IMR-90 (cell line): ENCODE measurements around the gene SRGAP3. TPM values are rescaled to one million over a fixed set of nuclear protein-coding genes. Genes with fewer than 3 reads are reported as not detected.

Experiments
- ATAC-seq: fragments of 200-7000 bp; cut with Tn5 transposase; 2 replicates; pipeline ENCODE4 v1.9.1; 2020; ENCODE audit warnings: low read depth, mild to moderate bottlenecking, moderate library complexity
- BruUV-seq: library from RNA; stranded (reverse); fragments of 400-500 nt; replicated peaks from 2 replicates; lab custom pipeline; 2021; lab: Mats Ljungman, UMichigan
- CTCF ChIA-PET: fragments of 300-600 bp; formaldehyde crosslinking; extraction: SDS; loops from one replicate; lab custom pipeline; 2021; ENCODE audit warnings: antibody characterized with exemption; lab: Yijun Ruan, JAX
- POLR2A ChIA-PET: fragments of 300-600 bp; sonication (Branson Sonifier 250); formaldehyde crosslinking; loops from one replicate; lab custom pipeline; 2022; ENCODE audit warnings: antibody characterized with exemption; ENCODE audit not compliant: unreplicated experiment; lab: Charles Lee
- DNase-seq: peaks from one replicate; pipeline ENCODE4 v3.0.0; 2013
- H2AFZ ChIP-seq: replicated peaks from 2 replicates; pipeline ENCODE3; 2013; ENCODE audit warnings: low read length, mild to moderate bottlenecking; ENCODE audit not compliant: poor library complexity
- H2AK5ac ChIP-seq: 2 replicates; pipeline ENCODE4 v1.6.1; 2013; ENCODE audit warnings: low read depth, low read length, inconsistent platforms
- H2AK9ac ChIP-seq: replicated peaks from 2 replicates; pipeline ENCODE3; 2013; ENCODE audit warnings: mild to moderate bottlenecking, low read depth, low read length, moderate library complexity; ENCODE audit not compliant: poor library complexity
- H2BK120ac ChIP-seq: 2 replicates; pipeline ENCODE4 v1.6.1; 2013; ENCODE audit warnings: low read depth, low read length, inconsistent platforms
- H2BK15ac ChIP-seq: 3 replicates; pipeline ENCODE4 v1.6.1; 2013; ENCODE audit warnings: low read depth, low read length, inconsistent platforms
- H2BK20ac ChIP-seq: 2 replicates; pipeline ENCODE4 v1.6.1; 2013; ENCODE audit warnings: low read depth, mild to moderate bottlenecking, inconsistent platforms, low read length, moderate library complexity
- H2BK5ac ChIP-seq: 2 replicates; pipeline ENCODE4 v1.6.1; 2013; ENCODE audit warnings: mild to moderate bottlenecking, low read depth, low read length, inconsistent platforms; ENCODE audit not compliant: poor library complexity, severe bottlenecking
- H3K14ac ChIP-seq: replicated peaks from 2 replicates; pipeline ENCODE4 v1.6.1; 2013; ENCODE audit warnings: low read depth, low read length, inconsistent platforms
- H3K18ac ChIP-seq: 2 replicates; pipeline ENCODE4 v1.6.1; 2013; ENCODE audit warnings: low read depth, low read length, control low read depth
- H3K23ac ChIP-seq: 2 replicates; pipeline ENCODE4 v1.6.1; 2013; ENCODE audit warnings: low read depth, low read length, inconsistent platforms
- H3K27ac ChIP-seq: 2 replicates; pipeline ENCODE4 v1.5.1; 2013; ENCODE audit warnings: mild to moderate bottlenecking, control low read depth, low read length; ENCODE audit not compliant: insufficient read depth
- H3K27me3 ChIP-seq: 2 replicates; pipeline ENCODE4 v1.6.1; 2013; ENCODE audit warnings: low read length; ENCODE audit not compliant: control insufficient read depth, insufficient read depth
- H3K36me3 ChIP-seq: 2 replicates; pipeline ENCODE4 v1.6.1; 2013; ENCODE audit warnings: low read length, mixed read lengths; ENCODE audit not compliant: control insufficient read depth, insufficient read depth
- H3K4ac ChIP-seq: 2 replicates; pipeline ENCODE4 v1.6.1; 2013; ENCODE audit warnings: low read depth, low read length, inconsistent platforms
- H3K4me1 ChIP-seq: 2 replicates; pipeline ENCODE4 v1.6.1; 2013; ENCODE audit warnings: low read length, mixed read lengths; ENCODE audit not compliant: control insufficient read depth, insufficient read depth
- H3K4me2 ChIP-seq: 2 replicates; pipeline ENCODE4 v1.6.1; 2013; ENCODE audit warnings: low read depth, mild to moderate bottlenecking, control low read depth, low read length, moderate library complexity
- H3K4me3 ChIP-seq: 2 replicates; pipeline ENCODE4 v1.5.1; 2013; ENCODE audit warnings: low read depth, mild to moderate bottlenecking, control low read depth, low read length, moderate library complexity; ENCODE audit not compliant: insufficient read depth
- H3K56ac ChIP-seq: 2 replicates; pipeline ENCODE4 v1.6.1; 2013; ENCODE audit warnings: low read length, inconsistent platforms; ENCODE audit not compliant: insufficient read depth; ENCODE audit errors: extremely low read depth
- H3K79me1 ChIP-seq, 2 experiments: 2 replicates each; pipeline ENCODE4 v1.6.1; 2013; ENCODE audit warnings: low read length in 2 of 2, inconsistent platforms in 1 of 2, low read depth in 1 of 2
- H3K9ac ChIP-seq: 2 replicates; pipeline ENCODE4 v1.6.1; 2013; ENCODE audit warnings: low read depth, low read length, control low read depth
- H3K9me1 ChIP-seq: 2 replicates; pipeline ENCODE4 v1.6.1; 2013; ENCODE audit warnings: low read length, inconsistent platforms; ENCODE audit not compliant: insufficient read depth
- H3K9me3 ChIP-seq: 2 replicates; pipeline ENCODE4 v1.6.1; 2013; ENCODE audit warnings: low read length; ENCODE audit not compliant: control insufficient read depth, insufficient read depth
- H4K20me1 ChIP-seq: 2 replicates; pipeline ENCODE4 v1.6.1; 2013; ENCODE audit warnings: low read length, inconsistent platforms; ENCODE audit not compliant: insufficient read depth
- H4K5ac ChIP-seq: 2 replicates; pipeline ENCODE4 v1.6.1; 2013; ENCODE audit warnings: mild to moderate bottlenecking, low read depth, low read length, control low read depth
- H4K8ac ChIP-seq, 2 experiments: 2 replicates each; pipeline ENCODE4 v1.6.1; 2013; ENCODE audit warnings: low read depth in 2 of 2, low read length in 2 of 2, control low read depth in 1 of 2, inconsistent platforms in 1 of 2
- H4K91ac ChIP-seq: 2 replicates; pipeline ENCODE4 v1.6.1; 2013; ENCODE audit warnings: low read depth, low read length, inconsistent platforms; ENCODE audit not compliant: insufficient read depth
- CHD1 ChIP-seq: IDR thresholded peaks from 2 replicates; pipeline ENCODE4 v1.6.1; 2012; ENCODE audit warnings: low read depth, low read length, improper control_type of control experiment
- RFX5 ChIP-seq: IDR thresholded peaks from 2 replicates; pipeline ENCODE4 v1.8.0; 2012; ENCODE audit warnings: low read depth, mild to moderate bottlenecking, low read length, moderate library complexity
- WGBS, 2 experiments: methylation state at CpG; one replicate each; pipeline versions ENCODE4 v1.1.5 to v1.1.7; 2013; ENCODE audit warnings: missing lambda C conversion rate in 2 of 2; ENCODE audit not compliant: insufficient read length in 1 of 2; ENCODE audit errors: extremely low coverage in 2 of 2; 5-methylcytosine and 5-hydroxymethylcytosine counted together
- dilution Hi-C: fragments of 300-500 bp; cut with HindIII; formaldehyde crosslinking; loops from one replicate; pipeline ENCODE4 v1.14.3; 2018; ENCODE audit warnings: low sequenced_read_pairs; ENCODE audit not compliant: unreplicated experiment
- in situ Hi-C: fragments of 300-500 bp; cut with MboI; formaldehyde crosslinking; loops from 3 replicates; pipeline ENCODE4 v1.14.3; 2019; ENCODE audit warnings: low sequenced_read_pairs, inconsistent platforms, mixed read lengths
- intact Hi-C: fragments of 100-400 bp; cut with micrococcal nuclease; formaldehyde crosslinking; loops from 2 replicates; pipeline ENCODE4 v1.10.0; 2022
- polyA plus RNA-seq, 3 experiments: library from polyadenylated mRNA; depleted of rRNA; stranded (reverse); fragments of >200 nt; gene quantifications; 2 replicates each; pipeline ENCODE4 v1.2.3, GENCODE V29; 2012; ENCODE audit warnings: low replicate concordance in 1 of 3
- total RNA-seq: library from RNA; depleted of rRNA; stranded (reverse); fragments of >200 nt; gene quantifications from 2 replicates; pipeline ENCODE4 v1.2.3, GENCODE V29; 2012
- TF ChIP-seq, protein P1 (sequence below): fragments of 150-350 bp; IDR thresholded peaks from 2 replicates; pipeline ENCODE4 v1.6.1; 2016; ENCODE audit warnings: low read depth, mild to moderate bottlenecking, low read length, moderate library complexity, borderline replicate concordance

Gene SRGAP3
- total and polyA plus RNA-seq, 2 of the 4 experiments (the other 2 are of a cell fraction): 0.68 to 1.4 TPM

DNA sequence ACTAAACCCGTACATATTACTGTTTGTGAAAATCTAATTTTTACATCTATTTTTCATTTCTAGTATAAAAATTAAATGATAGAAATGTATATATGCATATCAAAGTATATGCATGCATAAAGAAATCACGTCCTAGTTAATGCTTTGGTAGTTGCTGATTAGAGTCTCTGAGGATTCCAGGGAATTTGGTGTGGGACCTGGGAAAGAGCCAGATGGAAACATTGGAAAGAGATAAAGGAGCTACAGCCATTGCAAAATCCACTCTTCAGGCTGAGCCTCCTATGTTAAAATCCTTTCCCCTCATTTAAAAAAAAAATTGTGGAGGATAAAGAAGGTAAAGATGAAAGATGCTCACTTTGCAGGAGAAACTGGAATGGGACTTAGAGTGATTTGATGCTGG is 134.1 kb downstream of the SRGAP3 start:
- Histone ChIP-seq H2BK20ac (no peak overlapping the region), H4K20me1 (no peaks in the 10 kb centered on the region), H3K56ac (no peak overlapping the region), H3K79me1 (no peaks in the 10 kb centered on the region), H2BK5ac (no peak overlapping the region), H2AK9ac (no peak overlapping the region), H3K18ac (no peak overlapping the region), H4K8ac (no peak overlapping the region), H3K4me1 (no peaks in the 10 kb centered on the region), H3K23ac (no peak overlapping the region), H2AK5ac (no peak overlapping the region), H3K14ac (no peak overlapping the region), H3K9me1 (no peaks in the 10 kb centered on the region), H4K5ac (no peak overlapping the region), H3K4me2 (no peak overlapping the region), H3K4ac (no peak overlapping the region), H3K9me3 (no peaks in the 10 kb centered on the region), H2BK120ac (no peak overlapping the region), H4K91ac (no peak overlapping the region), H3K27ac (no peak overlapping the region), H2BK15ac (no peak overlapping the region), H3K4me3 (no peak overlapping the region), H2AFZ (no peak overlapping the region), H3K9ac (no peak overlapping the region), H3K27me3 (peaks cover 2% of the 10 kb centered on the region), H3K36me3 (no peaks in the 10 kb centered on the region)
- dilution Hi-C loops (no loop called here), intact Hi-C loops (no loop called here), in situ Hi-C loops (no loop called here)
- TF ChIP-seq CHD1 (no peak), RFX5 (no peak)
- TF ChIP-seq, protein P1, sequence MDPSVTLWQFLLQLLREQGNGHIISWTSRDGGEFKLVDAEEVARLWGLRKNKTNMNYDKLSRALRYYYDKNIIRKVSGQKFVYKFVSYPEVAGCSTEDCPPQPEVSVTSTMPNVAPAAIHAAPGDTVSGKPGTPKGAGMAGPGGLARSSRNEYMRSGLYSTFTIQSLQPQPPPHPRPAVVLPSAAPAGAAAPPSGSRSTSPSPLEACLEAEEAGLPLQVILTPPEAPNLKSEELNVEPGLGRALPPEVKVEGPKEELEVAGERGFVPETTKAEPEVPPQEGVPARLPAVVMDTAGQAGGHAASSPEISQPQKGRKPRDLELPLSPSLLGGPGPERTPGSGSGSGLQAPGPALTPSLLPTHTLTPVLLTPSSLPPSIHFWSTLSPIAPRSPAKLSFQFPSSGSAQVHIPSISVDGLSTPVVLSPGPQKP: no peak
- no TSS peak for BruUV-seq
- no peak for DNase-seq
- no CpG with 5 or more reads among the region's 2 CpGs for WGBS, 2 experiments
- ATAC-seq: no peak
- ChIA-PET POLR2A (no interaction called here), CTCF (no interaction called here)
